ENCODE measurements around the gene CACNA1B. TPM values are rescaled to one million over a fixed set of nuclear protein-coding genes. Genes with fewer than 3 reads are reported as not detected.
"Not testable (repeated sequence)": the region's sequence is repeated elsewhere in the genome, so short reads cannot be mapped to it uniquely, and the experiment has no call there.

The CACNA1B gene
- polyA plus RNA-seq (2011; rRNA removed), result 0.01 TPM in 1 of 2 replicates, not detected in the other
- polyA minus RNA-seq (2011; rRNA and poly(A)+ RNA removed), result 0.05 TPM in 1 of 2 replicates, not detected in the other

DNA sequence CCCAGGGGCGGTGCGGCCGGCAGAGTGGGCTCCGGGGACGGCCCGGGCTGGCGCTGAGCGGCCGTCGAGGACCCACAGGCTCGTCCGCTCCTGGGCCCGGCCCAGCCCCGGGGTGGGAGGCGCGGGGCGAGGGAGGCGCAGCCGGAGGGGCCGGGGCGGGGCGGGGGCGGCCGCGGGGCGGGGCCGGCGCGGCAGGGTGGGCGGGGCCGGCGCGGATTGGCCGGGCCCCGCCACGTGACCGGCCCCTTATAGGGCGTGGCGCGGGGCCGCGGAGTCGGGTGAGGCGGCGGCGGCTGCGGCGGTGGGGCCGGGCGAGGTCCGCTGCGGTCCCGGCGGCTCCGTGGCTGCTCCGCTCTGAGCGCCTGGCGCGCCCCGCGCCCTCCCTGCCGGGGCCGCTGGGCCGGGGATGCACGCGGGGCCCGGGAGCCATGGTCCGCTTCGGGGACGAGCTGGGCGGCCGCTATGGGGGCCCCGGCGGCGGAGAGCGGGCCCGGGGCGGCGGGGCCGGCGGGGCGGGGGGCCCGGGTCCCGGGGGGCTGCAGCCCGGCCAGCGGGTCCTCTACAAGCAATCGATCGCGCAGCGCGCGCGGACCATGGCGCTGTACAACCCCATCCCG is at the start of gene CACNA1B:
TSS of gene CACNA1B (plus strand) at position 277 of the 617 bp plus-strand sequence. CDS start at position 429, 152 bp downstream.
- H3K4me3 ChIP-seq (ENCODE audit: low read depth, low read length); H3K27me3 ChIP-seq (ENCODE audit: control insufficient read depth, insufficient read depth, low read length); CTCF ChIA-PET; H3K36me3 ChIP-seq (ENCODE audit: control insufficient read depth, insufficient read depth, low read length); POLR2A ChIA-PET; DNase-seq (ENCODE audit: low read depth): not testable (repeated sequence)

DNA sequence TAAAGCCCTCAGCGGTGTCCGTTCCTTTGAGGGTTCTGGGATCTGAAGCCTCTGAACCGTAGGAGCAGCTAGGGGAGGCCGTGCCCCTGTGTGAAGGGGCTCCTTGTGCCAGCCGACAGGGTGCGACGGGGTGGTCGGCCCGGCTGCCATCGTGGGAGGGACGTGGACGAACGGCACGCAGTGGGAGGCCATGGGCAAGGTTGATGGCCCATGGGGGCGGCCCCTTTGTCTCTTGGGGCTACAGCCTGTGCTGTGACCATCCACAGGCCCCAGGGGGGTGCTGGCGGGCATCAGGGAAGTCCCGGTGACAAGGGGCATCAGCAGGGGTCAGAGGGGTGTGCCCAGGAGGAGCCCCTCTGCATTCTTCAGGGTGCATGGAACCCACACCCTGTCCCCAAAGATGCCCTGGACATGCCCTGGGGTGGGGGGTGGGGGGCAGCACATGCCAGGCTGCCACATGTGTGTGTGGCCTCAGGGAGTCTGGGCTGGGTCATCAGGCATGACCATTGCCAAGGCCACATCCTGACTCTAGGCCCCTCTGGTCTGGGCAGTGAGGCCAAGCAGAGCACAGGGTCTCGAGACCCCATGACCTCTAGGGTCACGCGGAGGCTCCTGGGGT is 49.6 kb upstream of the CACNA1B start:
- no peak overlapping the region for H3K4me3 ChIP-seq (ENCODE audit: low read depth, low read length)
- ChIA-PET CTCF (no interaction called here), POLR2A (no interaction called here)
- TF ChIP-seq, protein P1, sequence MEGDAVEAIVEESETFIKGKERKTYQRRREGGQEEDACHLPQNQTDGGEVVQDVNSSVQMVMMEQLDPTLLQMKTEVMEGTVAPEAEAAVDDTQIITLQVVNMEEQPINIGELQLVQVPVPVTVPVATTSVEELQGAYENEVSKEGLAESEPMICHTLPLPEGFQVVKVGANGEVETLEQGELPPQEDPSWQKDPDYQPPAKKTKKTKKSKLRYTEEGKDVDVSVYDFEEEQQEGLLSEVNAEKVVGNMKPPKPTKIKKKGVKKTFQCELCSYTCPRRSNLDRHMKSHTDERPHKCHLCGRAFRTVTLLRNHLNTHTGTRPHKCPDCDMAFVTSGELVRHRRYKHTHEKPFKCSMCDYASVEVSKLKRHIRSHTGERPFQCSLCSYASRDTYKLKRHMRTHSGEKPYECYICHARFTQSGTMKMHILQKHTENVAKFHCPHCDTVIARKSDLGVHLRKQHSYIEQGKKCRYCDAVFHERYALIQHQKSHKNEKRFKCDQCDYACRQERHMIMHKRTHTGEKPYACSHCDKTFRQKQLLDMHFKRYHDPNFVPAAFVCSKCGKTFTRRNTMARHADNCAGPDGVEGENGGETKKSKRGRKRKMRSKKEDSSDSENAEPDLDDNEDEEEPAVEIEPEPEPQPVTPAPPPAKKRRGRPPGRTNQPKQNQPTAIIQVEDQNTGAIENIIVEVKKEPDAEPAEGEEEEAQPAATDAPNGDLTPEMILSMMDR (IDR thresholded peaks at IDR 0.05; ENCODE audit: insufficient read depth, low read depth, low read length), result no peak
- H3K27me3 ChIP-seq (ENCODE audit: control insufficient read depth, insufficient read depth, low read length), result no peaks in the 10 kb centered on the region
- H3K36me3 ChIP-seq (ENCODE audit: control insufficient read depth, insufficient read depth, low read length), result peaks cover 14% of the 10 kb centered on the region
- no peak for DNase-seq (ENCODE audit: low read depth)

DNA sequence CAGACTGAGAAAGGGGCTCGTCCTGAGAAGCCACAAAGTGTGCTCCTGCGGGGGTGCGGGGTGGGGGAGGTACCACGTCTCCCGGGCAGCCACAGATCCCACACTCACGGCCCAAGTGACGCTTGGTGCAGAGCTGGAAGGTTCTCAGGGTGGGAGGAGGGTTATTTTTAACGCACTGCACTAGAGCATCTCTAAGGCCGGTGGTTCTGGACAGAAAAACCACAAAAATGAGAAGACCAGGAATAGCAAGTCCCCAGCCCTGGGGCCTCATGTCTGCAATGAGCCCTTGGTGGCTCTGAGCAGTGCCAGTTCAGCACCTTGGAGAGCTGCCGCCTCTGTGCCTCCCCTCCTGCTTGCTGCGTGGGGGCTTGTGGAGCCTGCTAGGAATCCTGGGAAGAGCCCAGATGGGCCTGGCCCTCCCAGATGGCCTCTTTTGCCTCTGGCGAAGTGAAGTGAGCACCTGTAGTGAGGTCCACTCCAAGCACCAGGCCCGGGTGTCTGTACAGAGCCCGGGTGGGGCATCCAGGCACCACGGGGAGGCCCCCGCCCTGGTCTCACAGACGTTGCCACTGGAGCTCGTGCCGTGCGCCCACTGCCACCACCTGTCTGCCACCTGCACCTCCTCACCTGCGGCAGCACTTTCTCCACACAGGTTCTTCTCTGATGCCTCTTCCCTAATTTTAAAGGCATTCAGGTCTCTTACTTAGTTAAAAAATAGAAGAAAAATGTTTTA is 48.9 kb upstream of the CACNA1B start:
- no peak for DNase-seq (ENCODE audit: low read depth)
- no peak overlapping the region for H3K4me3 ChIP-seq (ENCODE audit: low read depth, low read length)
- ChIA-PET CTCF (no interaction called here), POLR2A (no interaction called here)
- no peaks in the 10 kb centered on the region for H3K27me3 ChIP-seq (ENCODE audit: control insufficient read depth, insufficient read depth, low read length)
- TF ChIP-seq, protein P1 (IDR thresholded peaks at IDR 0.05; ENCODE audit: insufficient read depth, low read depth, low read length), result no peak
- H3K36me3 ChIP-seq (ENCODE audit: control insufficient read depth, insufficient read depth, low read length), result peaks cover 16% of the 10 kb centered on the region

DNA sequence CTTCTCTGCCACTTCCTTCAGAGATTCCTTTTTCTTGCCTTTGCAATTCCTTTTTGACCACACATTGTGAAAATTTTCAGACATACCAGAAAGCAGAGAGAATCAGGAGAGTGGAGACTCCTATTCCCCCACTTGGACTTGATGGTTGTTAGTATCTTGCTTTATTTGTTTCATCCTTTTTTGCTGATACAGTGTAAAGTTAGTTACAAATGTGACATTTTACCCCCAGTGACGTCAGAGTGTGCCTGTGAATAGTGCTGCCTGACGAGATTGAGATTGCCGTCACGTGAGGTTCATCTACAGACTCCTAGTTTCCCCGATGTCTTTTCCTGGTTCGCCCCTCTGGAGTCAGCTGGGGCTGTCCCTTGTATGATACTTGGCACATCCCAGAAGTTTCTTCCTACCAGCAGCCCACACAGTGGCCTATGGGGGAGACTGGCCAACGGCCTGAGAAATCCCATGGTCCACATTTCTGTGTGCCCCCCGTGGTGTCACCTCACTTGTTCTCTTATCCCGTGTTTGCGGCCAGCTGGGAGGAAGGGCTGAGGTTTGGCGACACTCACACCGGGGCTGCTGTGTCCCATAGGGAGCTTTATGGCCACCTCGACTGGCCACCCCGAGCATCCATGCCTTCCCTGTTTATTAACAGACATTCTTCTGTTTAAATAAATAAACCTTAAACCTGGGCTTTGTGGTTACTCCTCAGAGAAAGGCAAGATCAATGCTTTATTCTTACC is 48.2 kb upstream of the CACNA1B start:
- TF ChIP-seq, protein P1 (IDR thresholded peaks at IDR 0.05; ENCODE audit: insufficient read depth, low read depth, low read length), result no peak
- Histone ChIP-seq H3K4me3 (ENCODE audit: low read depth, low read length) (no peak overlapping the region), H3K36me3 (ENCODE audit: control insufficient read depth, insufficient read depth, low read length) (peaks cover 16% of the 10 kb centered on the region), H3K27me3 (ENCODE audit: control insufficient read depth, insufficient read depth, low read length) (no peaks in the 10 kb centered on the region)
- ChIA-PET POLR2A (no interaction called here), CTCF (no interaction called here)
- DNase-seq (ENCODE audit: low read depth), result no peak

DNA sequence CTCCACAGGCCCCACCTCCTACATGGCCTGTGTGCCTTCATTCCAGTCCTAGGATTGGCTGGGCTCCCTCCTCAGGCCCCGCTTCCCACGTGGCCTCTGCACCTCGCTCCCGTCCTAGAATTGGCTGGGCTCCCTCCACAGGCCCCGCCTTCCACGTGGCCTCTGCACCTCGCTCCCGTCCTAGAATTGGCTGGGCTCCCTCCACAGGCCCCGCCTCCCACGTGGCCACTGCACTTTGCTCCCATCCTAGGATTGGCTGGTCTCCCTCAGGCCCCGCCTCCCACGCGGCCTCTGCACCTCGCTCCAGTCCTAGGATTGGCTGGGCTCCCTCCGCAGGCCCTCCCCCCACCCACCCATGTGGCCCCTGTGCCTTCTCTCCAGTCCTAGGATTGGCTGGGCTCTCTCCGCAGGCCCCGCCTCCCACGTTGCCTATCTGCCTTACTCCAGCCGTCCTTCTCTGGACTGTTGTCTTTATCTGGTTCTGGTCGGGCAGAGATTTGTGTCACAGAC is 45.3 kb upstream of the CACNA1B start:
- no peaks in the 10 kb centered on the region for H3K27me3 ChIP-seq (ENCODE audit: control insufficient read depth, insufficient read depth, low read length)
- CTCF ChIA-PET, result no interaction called here
- POLR2A ChIA-PET, result no interaction called here
- TF ChIP-seq, protein P1 (IDR thresholded peaks at IDR 0.05; ENCODE audit: insufficient read depth, low read depth, low read length), result no peak
- no peak overlapping the region for H3K4me3 ChIP-seq (ENCODE audit: low read depth, low read length)
- H3K36me3 ChIP-seq (ENCODE audit: control insufficient read depth, insufficient read depth, low read length), result peaks cover 26% of the 10 kb centered on the region
- DNase-seq (ENCODE audit: low read depth), result no peak
